ENCODE data around the gene RESP18. TPM values are rescaled to one million over a fixed set of nuclear protein-coding genes. Genes with fewer than 3 reads are reported as not detected.

RESP18 gene
- total RNA-seq, 6 experiments from 2014 or later: not detected

DNA sequence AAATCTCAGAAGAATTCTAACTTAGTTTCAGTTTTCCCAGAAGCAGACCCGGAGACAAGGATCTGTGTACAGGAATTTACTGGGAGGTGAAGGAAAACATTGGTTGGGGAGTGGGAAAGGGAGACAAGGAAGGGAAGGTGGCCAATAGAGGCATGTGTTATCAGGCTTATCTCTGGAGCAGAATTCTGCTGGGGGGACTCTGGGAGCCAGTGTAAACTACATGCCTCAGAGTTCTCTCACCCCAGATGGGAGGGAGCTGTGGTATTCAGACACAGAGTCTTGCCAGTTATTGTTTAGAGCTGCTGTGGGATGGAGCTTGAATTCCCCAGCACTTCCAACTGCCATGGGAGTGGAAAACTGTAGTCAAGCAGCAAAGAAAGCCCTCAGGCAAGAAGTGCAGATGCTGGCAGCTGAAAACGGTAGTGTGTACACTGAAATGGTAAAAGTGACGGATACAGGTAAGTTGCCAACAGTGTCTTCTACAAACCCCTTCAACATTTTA, 36.2 kb upstream of the RESP18 start:
- TF ChIP-seq, protein P1, sequence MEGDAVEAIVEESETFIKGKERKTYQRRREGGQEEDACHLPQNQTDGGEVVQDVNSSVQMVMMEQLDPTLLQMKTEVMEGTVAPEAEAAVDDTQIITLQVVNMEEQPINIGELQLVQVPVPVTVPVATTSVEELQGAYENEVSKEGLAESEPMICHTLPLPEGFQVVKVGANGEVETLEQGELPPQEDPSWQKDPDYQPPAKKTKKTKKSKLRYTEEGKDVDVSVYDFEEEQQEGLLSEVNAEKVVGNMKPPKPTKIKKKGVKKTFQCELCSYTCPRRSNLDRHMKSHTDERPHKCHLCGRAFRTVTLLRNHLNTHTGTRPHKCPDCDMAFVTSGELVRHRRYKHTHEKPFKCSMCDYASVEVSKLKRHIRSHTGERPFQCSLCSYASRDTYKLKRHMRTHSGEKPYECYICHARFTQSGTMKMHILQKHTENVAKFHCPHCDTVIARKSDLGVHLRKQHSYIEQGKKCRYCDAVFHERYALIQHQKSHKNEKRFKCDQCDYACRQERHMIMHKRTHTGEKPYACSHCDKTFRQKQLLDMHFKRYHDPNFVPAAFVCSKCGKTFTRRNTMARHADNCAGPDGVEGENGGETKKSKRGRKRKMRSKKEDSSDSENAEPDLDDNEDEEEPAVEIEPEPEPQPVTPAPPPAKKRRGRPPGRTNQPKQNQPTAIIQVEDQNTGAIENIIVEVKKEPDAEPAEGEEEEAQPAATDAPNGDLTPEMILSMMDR (IDR thresholded peaks at IDR 0.05): no peak
- H3K9me3 Mint-ChIP-seq: no peaks in the 10 kb centered on the region
- peak overlapping the region; percentile 90 for H3K27ac Mint-ChIP-seq
- peak; percentile 89 for DNase-seq
- peaks cover 3% of the 10 kb centered on the region; the same call in 1 of the 2 replicates for H3K36me3 Mint-ChIP-seq (ENCODE audit: low read depth)
- H3K27me3 Mint-ChIP-seq (ENCODE audit: insufficient read depth): no peaks in the 10 kb centered on the region
- peak overlapping the region; percentile 81 for H3K4me3 Mint-ChIP-seq
- H3K4me1 Mint-ChIP-seq (ENCODE audit: low read depth): peaks cover 20% of the 10 kb centered on the region

DNA sequence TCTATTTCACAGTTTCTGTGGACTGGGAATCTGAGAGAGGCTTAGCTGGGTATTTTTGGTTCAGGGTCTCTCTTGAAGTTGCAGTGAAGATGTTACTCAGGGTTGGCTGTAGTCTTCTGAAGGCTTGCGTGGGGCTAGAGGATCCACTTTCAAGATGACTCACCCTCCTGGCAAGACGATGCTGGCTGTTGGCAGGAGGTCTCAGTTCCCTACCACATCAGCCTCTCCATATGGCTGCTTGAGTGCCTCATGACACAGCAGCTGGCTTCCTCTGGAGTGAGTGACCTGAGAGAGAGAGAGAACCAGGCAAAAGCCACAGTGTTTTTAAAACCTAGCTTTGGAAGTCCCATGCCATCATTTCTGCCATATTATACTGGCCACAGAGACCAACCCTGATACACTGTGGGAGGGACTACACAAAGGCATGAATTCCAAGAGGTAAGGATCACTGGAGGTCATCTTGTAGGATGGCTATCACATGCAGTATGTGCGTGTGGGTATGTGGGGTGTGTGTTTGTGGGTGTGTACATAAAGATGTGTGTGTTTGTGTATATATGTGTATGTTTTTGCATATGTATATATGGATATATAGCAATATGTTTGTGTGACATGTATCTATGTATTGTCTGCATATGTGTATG, 30.1 kb upstream of the RESP18 start:
- TF ChIP-seq, protein P1 (IDR thresholded peaks at IDR 0.05): no peak
- Mint-ChIP-seq H3K9me3 (no peaks in the 10 kb centered on the region), H3K36me3 (ENCODE audit: low read depth) (no peaks in the 10 kb centered on the region), H3K27ac (peak overlapping the region; percentile 86), H3K27me3 (ENCODE audit: insufficient read depth) (peaks cover 24% of the 10 kb centered on the region), H3K4me1 (ENCODE audit: low read depth) (peaks cover 19% of the 10 kb centered on the region), H3K4me3 (no peak overlapping the region)
- DNase-seq: peak; percentile 97

DNA sequence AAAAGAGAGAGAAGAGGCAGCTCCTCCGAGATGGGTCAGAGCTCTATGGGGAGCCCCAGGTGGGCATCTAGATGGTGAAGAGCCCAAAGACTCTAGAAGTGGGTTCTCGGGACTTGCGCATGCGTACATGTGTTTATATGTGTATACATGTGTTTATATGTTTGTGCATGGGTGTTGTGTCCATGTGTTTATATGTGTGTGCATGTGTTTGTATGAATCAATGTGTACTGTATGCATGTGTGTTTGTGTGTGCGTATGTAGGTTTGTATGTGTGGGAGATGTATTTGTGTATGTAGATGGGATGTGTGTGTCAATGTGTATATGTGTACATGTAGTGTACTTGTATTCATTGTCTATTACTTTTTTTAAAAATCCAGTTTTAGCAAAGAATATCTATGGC, 29.5 kb upstream of the RESP18 start:
- H3K36me3 Mint-ChIP-seq (ENCODE audit: low read depth): no peaks in the 10 kb centered on the region
- H3K27ac Mint-ChIP-seq: peak overlapping the region; percentile 86; the same call in 1 of the 2 replicates
- H3K27me3 Mint-ChIP-seq (ENCODE audit: insufficient read depth): peaks cover 28% of the 10 kb centered on the region
- DNase-seq: no peak
- TF ChIP-seq, protein P1 (IDR thresholded peaks at IDR 0.05): no peak
- H3K4me1 Mint-ChIP-seq (ENCODE audit: low read depth): peaks cover 19% of the 10 kb centered on the region
- no peaks in the 10 kb centered on the region for H3K9me3 Mint-ChIP-seq
- no peak overlapping the region for H3K4me3 Mint-ChIP-seq

DNA sequence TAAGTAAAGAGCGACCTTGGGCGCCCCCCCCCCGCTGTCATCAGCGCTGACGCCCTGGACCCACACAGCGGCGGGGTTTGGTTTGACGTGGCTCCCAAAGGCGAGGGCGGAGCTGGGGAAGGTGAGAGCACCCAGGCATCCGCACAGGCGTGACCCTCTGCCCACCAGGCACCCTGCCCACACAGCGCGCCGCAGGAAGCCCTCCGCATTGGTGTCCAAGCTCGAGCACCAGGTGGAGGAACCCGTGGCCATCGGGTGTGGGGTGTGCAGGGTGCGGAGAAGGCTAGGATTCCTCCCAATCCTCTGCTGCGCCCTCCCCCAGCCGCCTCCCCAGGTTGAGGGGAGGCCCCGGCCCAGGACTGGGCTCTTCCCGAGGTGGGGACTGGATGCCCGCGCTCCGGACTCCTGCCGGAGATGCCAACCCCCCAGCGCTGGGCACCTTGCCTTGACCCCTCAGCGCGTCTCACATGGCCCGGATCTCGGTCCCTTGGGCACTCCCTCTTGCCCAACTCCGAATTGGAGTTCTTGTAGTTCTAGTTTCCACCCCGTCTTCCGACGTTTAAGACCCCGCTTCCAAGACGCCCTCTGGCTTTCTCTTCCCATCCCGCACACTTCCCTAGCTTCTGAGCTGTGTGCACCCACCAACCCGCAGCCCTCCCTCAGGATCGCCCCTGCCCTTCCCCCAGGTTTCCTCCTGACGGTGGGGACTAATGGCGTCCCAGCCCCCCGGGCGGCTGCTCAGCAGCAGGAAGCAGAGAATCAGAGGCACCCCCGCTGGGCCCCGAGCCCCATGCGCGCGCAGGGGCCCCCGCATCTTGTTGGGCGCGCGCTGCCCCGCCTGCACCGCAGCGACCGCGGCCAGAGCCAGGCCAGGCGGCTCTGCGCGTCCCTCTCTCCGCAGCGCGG, 25.9 kb upstream of the RESP18 start:
- no peaks in the 10 kb centered on the region for H3K9me3 Mint-ChIP-seq
- H3K27ac Mint-ChIP-seq: no peak overlapping the region
- H3K4me3 Mint-ChIP-seq: no peak overlapping the region
- H3K27me3 Mint-ChIP-seq (ENCODE audit: insufficient read depth): peaks cover 36% of the 10 kb centered on the region
- peaks cover 16% of the 10 kb centered on the region for H3K4me1 Mint-ChIP-seq (ENCODE audit: low read depth)
- H3K36me3 Mint-ChIP-seq (ENCODE audit: low read depth): no peaks in the 10 kb centered on the region
- no peak for DNase-seq
- TF ChIP-seq, protein P1 (IDR thresholded peaks at IDR 0.05): no peak

DNA sequence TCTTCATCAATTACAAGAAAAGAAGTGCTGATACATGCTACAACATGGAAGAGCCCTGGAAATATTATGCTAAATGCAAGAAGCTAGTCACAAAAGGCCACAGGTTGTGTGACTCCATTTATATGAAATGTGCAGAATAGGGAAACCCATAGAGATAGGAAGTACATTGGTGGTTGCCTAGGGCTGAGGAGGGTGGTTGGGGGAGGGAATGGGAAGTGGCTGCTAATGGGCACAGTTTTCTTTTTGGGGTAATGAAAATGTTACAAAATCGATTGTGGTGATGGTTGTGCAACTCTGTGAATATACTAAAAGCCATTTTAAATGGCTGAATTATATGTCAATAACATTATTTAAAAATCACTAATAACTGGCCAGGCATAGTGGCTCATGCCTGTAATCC, 24.3 kb upstream of the RESP18 start:
- DNase-seq: no peak
- no peak overlapping the region for H3K4me3 Mint-ChIP-seq
- H3K9me3 Mint-ChIP-seq: no peaks in the 10 kb centered on the region
- peaks cover 38% of the 10 kb centered on the region for H3K27me3 Mint-ChIP-seq (ENCODE audit: insufficient read depth)
- TF ChIP-seq, protein P1 (IDR thresholded peaks at IDR 0.05): no peak
- H3K4me1 Mint-ChIP-seq (ENCODE audit: low read depth): peaks cover under 1% of the 10 kb centered on the region
- H3K27ac Mint-ChIP-seq: no peak overlapping the region
- H3K36me3 Mint-ChIP-seq (ENCODE audit: low read depth): no peaks in the 10 kb centered on the region

Data from HFFc6 (cell line).